Fibroblast of lung (primary cell): ENCODE measurements around the gene PRKAR1A.

Experiments used
- EZH2 ChIP-seq: IDR thresholded peaks from 2 replicates; pipeline ENCODE4 v1.5.1; 2012; ENCODE audit warnings: low read length, control low read depth, mild to moderate bottlenecking; ENCODE audit errors: missing control alignments
- TF ChIP-seq, protein P1 (sequence below), 2 donors: IDR thresholded peaks in 1 of 2; conservative IDR thresholded peaks in 1 of 2; 1 replicate in 1 of 2; 2 replicates in 1 of 2; pipeline ENCODE4 v1.5.1; 2011 to 2012; ENCODE audit warnings: low read length in 2 of 2, control low read depth in 1 of 2, inconsistent platforms in 1 of 2, low read depth in 1 of 2, mild to moderate bottlenecking in 1 of 2

GRCh38 chr17:68565661-68566441, 53.6 kb downstream of the PRKAR1A start:
- TF ChIP-seq, protein P1, sequence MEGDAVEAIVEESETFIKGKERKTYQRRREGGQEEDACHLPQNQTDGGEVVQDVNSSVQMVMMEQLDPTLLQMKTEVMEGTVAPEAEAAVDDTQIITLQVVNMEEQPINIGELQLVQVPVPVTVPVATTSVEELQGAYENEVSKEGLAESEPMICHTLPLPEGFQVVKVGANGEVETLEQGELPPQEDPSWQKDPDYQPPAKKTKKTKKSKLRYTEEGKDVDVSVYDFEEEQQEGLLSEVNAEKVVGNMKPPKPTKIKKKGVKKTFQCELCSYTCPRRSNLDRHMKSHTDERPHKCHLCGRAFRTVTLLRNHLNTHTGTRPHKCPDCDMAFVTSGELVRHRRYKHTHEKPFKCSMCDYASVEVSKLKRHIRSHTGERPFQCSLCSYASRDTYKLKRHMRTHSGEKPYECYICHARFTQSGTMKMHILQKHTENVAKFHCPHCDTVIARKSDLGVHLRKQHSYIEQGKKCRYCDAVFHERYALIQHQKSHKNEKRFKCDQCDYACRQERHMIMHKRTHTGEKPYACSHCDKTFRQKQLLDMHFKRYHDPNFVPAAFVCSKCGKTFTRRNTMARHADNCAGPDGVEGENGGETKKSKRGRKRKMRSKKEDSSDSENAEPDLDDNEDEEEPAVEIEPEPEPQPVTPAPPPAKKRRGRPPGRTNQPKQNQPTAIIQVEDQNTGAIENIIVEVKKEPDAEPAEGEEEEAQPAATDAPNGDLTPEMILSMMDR (conservative IDR thresholded peaks at IDR 0.05 in 1 of 2, IDR thresholded peaks at IDR 0.05 in 1 of 2; ENCODE audit: low read depth in 1 of 2, low read length in 2 of 2): no peak
- no peak for TF ChIP-seq EZH2
